Measurements from ENCODE around the gene ELAC1.

DNA sequence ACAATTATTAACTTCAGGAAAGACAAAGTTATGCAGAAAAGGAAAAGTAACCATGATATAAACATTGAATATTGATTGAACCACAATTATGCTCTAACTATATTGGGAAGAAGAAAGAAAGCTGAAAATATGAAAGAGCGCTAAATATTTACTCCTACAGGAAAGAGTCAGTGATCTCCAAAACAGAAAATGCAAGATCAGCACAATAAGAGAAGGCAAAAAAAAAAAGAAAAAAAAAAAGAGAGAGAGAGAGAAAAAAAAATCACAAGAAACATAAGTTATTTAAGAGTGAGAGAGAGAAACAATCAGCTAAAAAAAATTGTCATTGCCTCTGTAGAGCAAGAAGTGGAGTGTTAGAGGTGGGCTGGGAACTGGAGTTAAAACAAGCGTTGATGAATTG is 28.9 kb upstream of the ELAC1 start:
- TF ChIP-seq, protein P1, sequence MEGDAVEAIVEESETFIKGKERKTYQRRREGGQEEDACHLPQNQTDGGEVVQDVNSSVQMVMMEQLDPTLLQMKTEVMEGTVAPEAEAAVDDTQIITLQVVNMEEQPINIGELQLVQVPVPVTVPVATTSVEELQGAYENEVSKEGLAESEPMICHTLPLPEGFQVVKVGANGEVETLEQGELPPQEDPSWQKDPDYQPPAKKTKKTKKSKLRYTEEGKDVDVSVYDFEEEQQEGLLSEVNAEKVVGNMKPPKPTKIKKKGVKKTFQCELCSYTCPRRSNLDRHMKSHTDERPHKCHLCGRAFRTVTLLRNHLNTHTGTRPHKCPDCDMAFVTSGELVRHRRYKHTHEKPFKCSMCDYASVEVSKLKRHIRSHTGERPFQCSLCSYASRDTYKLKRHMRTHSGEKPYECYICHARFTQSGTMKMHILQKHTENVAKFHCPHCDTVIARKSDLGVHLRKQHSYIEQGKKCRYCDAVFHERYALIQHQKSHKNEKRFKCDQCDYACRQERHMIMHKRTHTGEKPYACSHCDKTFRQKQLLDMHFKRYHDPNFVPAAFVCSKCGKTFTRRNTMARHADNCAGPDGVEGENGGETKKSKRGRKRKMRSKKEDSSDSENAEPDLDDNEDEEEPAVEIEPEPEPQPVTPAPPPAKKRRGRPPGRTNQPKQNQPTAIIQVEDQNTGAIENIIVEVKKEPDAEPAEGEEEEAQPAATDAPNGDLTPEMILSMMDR (IDR thresholded peaks at IDR 0.05 in 8 of 11, conservative IDR thresholded peaks at IDR 0.05 in 3 of 11), result no peak
- no peak for TF ChIP-seq POLR2A (IDR thresholded peaks at IDR 0.05)
